NCI-H2107 treated with DMSO at 0.1 percent for 48 hours (cell line): ENCODE measurements around the gene GLI1.
"Not testable (repeated sequence)": the region's sequence is repeated elsewhere in the genome, so short reads cannot be mapped to it uniquely, and the experiment has no call there.

ENCODE experiments used
- DNase-seq: peaks from one replicate; lab custom pipeline; 2025; ENCODE audit not compliant: unreplicated experiment; lab: John Stamatoyannopoulos, UW

GLI1 gene

DNA sequence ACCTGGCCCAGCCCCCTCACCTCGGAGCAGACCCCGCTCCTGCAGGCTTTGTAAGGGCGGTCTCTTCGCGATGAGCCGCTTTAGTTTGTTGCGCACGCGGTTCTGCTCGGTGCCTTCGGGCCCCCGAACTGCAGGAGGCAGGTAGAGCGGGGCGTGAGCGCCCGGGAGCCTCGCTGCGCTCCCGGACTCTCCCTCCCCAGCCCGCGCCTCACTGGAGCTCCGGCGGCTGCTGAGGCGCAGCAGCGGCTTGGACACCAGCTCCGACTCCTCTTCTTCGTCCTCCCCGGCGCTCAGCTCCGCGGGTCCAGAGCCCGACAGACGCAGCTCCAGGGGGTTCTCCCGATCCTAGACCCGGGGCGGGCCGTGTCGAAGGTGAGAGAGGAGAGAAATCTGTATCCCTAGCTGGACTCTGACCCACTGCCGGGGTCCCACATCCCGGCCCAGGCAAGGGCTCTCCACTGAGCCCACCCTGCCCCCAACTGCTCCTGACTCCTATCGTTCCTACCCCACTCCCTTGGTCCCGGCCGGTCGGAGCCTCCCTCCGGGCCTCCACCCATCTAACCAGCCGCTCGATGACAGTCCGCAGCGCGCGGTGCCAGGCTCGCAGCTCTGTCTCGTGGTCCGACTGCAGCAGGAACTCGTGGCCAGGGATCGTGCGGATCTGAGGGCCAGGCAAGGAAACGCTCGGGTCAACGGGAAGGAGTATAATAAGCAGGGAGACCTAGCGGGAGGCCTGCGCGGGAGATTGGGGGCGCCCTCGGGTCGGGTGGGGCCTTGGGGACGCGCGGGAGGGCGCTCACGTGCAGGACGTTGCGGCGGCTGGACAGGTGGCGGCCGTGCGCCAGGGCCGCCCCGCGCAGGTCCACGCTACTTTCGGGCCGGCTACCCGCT is 15.9 kb downstream of the GLI1 start:
- DNase-seq, result no peak

- no peak for DNase-seq
Observed at GRCh38 chr12:57476162-57476992, 16.8 kb downstream of the GLI1 start.

- no peak for DNase-seq
Observed at GRCh38 chr12:57476993-57477709, 17.6 kb downstream of the GLI1 start.

- no peak for DNase-seq
Observed at GRCh38 chr12:57477710-57478681, 18.4 kb downstream of the GLI1 start.

DNA sequence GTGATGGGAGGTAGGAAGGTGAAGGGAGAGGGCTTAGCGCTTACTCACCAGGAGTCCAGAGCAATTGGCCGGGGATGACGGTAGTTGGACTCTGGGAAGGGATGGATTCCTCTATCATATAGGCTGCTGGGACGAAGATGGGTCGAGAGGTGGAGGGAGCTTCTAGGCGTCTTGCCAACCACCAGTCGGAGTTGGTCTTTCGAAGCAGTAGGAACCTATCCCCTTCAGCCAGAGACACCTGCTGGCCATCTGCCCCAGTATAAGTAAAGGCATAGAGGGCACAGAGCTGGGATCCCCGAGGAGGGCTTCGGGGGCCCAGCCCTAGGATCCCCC is 19.4 kb downstream of the GLI1 start:
- no peak for DNase-seq

DNA sequence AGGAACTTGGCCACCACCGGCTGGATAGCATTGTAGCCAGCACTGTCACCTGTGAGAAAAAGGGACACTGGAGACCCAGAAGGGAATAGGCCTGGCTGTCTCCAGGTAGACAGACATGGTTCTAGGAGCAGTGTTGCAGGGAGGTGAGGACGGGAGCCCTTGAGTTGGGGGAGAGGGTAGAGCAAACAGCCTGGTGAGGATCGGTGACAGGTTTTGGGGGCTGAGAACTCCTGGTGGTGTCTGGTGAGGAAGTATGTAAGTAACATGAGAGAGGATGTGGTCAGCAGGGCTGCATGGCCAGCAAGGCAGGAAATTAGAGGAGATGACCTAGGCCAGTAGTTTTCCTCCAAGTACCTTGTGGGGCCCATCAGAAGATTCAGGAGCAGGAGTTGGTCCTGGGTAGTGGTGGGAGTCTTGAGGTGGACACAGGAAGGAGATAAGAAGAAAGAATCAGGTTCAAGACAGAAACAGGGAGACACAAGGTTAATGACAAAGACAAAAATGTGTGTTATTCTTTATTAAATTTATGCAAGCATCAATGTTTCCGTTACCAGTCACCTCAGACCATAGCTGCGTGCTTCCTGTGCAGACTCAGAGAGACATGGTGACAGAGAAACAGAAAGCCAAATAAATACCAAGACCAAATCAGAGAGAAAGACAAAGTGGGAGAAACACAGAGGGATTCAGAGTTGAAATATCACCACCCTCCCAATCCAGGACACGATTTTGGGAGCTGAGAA is 20.0 kb downstream of the GLI1 start, which contains the start of gene ARHGAP9:
ARHGAP9 (minus strand) TSS at position 491 of the 740 bp plus-strand sequence; CDS start at position 31, 460 bp downstream.
- DNase-seq, result no peak

DNA sequence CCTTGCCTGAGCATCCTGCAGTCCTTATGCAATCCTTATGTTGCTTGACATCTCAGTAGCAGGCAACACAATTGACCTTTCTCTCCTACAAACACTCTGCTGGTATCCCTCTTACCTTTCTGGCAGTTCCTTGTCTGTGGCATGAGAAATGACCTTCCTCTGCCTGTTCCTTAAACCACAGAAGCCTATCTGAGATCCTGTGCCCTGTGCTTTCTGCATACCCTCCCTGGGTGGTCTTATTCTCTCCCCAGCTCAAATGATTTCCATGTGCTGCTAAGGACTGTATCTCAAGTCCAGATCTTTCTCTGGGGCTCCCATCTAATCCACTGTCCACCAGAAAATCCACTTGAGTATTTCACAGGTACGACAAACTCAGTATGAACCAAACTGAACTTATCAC is 22.1 kb downstream of the GLI1 start:
- no peak for DNase-seq

DNA sequence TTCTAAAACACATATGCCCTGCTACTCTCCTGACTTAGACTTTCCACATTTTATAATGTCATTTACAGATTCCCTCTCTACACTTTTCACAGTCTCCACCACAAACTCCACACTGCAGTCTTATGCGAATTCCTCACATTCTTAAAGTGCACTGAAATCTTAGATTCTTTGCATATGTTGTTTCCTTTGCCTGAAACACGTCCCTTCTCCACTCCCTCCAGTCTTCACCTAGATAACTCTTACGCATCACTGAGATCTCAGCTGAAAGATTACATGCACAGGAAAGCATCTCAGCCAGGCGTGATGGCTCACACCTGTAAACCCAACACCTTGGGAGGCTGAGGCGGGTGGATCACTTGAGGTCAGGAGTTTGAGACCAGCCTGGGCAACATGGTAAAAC is 23.9 kb downstream of the GLI1 start:
- no peak for DNase-seq

DNA sequence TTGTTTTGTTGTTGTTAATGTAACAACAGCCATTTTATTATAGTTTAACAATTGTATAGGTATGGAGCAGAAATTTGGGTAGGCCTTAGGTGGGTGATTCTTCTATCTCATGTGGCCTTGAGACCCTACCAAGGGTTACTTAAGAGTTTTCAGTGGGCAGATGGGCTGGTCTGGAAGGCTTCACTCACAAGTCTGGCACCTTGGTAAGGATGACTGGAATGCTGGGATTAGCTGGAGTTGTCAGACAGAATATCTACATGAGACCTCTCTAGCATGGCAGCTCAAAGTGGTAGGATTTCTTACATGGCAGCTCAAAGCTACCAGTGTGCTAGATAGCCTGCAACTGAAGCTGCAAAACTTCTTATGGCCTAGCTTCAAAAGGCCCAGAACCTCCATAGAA is 26.1 kb downstream of the GLI1 start:
- no peak for DNase-seq

GRCh38 chr12:57487055-57487596 is 27.5 kb downstream of the GLI1 start:
- DNase-seq, result no peak

DNA sequence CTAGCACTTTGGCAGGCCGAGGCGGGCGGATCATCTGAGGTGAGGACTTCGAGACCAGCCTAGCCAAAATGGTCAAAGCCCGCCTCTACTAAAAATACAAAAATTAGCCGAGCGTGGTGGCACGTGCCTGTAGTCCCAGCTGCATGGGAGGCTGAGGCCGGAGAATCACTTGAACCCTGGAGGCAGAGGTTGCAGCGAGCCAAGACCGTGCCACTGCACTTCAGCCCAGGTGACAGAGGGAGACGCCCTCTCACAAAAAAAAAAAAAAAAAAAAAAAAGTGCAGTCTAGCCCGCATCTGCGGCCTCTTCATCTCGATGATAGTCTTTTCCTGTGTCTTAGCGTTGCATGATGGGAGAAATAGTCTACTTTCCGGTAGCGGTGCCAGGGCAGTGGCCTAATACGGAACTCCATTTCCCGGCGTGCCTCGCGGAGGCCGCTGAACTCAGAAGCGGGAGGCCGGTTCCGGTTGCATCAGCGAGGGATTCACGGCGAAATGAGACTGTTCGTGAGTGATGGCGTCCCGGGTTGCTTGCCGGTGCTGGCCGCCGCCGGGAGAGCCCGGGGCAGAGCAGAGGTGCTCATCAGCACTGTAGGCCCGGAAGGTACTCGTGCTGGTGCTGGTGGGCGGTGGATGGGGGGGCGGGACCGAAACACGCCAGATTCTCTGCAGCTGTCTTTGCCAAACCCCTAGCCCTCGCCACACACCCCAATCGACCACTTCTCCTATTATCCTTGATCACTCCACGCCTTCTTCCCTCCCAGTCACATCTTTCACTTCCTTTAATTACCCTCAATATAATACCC is 28.2 kb downstream of the GLI1 start, which contains the start of gene MARS1:
MARS1 (plus strand) TSS at position 472 of the 805 bp plus-strand sequence; CDS start at position 495, 23 bp downstream.
- DNase-seq, result peak; percentile 96

- DNase-seq, result no peak
Observed at GRCh38 chr12:57488402-57489156, 29.0 kb downstream of the GLI1 start.

- no peak for DNase-seq
Observed at GRCh38 chr12:57489157-57489641, 29.6 kb downstream of the GLI1 start.

DNA sequence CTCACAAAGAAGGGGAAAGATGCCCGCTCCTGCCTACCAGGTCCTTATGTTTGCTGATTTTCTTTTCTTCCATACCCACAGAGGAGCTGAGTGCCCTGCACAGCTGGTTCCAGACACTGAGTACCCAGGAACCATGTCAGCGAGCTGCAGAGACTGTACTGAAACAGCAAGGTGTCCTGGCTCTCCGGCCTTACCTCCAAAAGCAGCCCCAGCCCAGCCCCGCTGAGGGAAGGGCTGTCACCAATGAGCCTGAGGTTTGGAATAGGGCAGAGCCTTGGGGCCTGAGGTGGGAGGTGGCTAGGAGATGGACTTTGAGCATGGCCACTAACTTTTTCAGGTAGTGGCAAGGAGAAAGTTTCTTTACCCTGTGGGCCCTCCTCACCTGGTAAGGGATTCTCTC is 30.5 kb downstream of the GLI1 start:
- DNase-seq, result no peak

GRCh38 chr12:57491393-57492280 is 32.1 kb downstream of the GLI1 start:
- no peak for DNase-seq

DNA sequence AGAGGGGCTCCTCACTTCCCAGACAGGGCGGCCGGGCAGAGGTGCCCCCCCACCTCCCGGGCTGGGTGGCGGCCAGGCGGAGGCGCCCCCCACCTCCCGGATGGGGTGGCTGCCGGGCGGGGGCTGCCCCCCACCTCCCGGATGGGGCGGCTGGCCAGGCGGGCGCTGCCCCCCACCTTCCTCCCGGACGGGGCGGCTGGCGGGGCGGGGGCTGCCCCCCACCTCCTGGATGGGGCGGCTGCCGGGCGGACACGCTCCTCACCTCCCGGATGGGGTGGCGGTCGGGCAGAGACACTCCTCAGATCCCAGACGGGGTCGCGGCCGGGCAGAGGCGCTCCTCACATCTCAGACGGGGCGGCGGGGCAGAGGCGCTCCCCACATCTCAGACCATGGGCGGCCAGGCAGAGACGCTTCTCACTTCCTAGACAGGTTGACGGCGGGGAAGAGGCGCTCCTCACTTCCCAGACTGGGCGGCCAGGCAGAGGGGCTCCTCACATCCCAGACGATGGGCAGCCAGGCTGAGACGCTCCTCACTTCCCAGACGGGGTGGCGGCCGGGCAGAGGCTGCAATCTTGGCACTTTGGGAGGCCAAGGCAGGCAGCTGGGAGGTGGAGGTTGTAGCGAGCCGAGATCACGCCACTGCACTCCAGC is 35.6 kb downstream of the GLI1 start:
- DNase-seq, result not testable (repeated sequence)
